Loucy (cell line): Measurements from ENCODE around the gene P2RY10.

ENCODE experiments used
- H2AFZ ChIP-seq: fragments of 200-600 bp; sonication (generic); 2 replicates; pipeline ENCODE4 v1.6.0; 2016; ENCODE audit warnings: antibody characterized with exemption, mild to moderate bottlenecking, low read length, moderate library complexity
- H3F3A ChIP-seq: fragments of 200-600 bp; 2 replicates; pipeline ENCODE4 v1.6.0; 2016; ENCODE audit warnings: antibody characterized with exemption, low read depth, mild to moderate bottlenecking
- H3K27me3 ChIP-seq: fragments of 200-600 bp; sonication (generic); 2 replicates; pipeline ENCODE4 v1.6.1; 2014; ENCODE audit warnings: low read length, mild to moderate bottlenecking; ENCODE audit not compliant: insufficient read depth, poor library complexity, severe bottlenecking
- H3K36me3 ChIP-seq: fragments of 200-600 bp; sonication (generic); 2 replicates; pipeline ENCODE4 v1.6.1; 2016; ENCODE audit warnings: low read length; ENCODE audit not compliant: insufficient read depth
- H3K4me1 ChIP-seq: fragments of 200-600 bp; sonication (generic); 2 replicates; pipeline ENCODE4 v1.5.1; 2014; ENCODE audit warnings: low read length, mild to moderate bottlenecking; ENCODE audit not compliant: insufficient read depth, poor library complexity, severe bottlenecking
- H3K4me2 ChIP-seq: fragments of 200-600 bp; sonication (generic); 2 replicates; pipeline ENCODE4 v1.6.0; 2014; ENCODE audit warnings: antibody characterized with exemption, low read length, low read depth, mild to moderate bottlenecking; ENCODE audit not compliant: poor library complexity, severe bottlenecking
- H3K4me3 ChIP-seq: fragments of 200-600 bp; sonication (generic); 2 replicates; pipeline ENCODE4 v1.5.1; 2014; ENCODE audit warnings: low read length, mild to moderate bottlenecking, mixed read lengths; ENCODE audit not compliant: poor library complexity, severe bottlenecking
- H3K79me2 ChIP-seq: fragments of 200-600 bp; sonication (generic); 2 replicates; pipeline ENCODE4 v1.6.1; 2014; ENCODE audit warnings: low read length; ENCODE audit not compliant: insufficient read depth
- H3K9ac ChIP-seq: fragments of 200-600 bp; sonication (generic); 2 replicates; pipeline ENCODE4 v1.6.0; 2014; ENCODE audit warnings: mild to moderate bottlenecking, low read depth, low read length, moderate library complexity; ENCODE audit not compliant: poor library complexity, severe bottlenecking
- H3K9me2 ChIP-seq: fragments of 200-600 bp; sonication (generic); replicated peaks from 2 replicates; pipeline ENCODE4 v1.6.1; 2016; ENCODE audit warnings: low read depth, low read length, mixed read lengths
- H3K9me3 ChIP-seq: fragments of 200-600 bp; sonication (generic); 2 replicates; pipeline ENCODE4 v1.6.1; 2014; ENCODE audit warnings: mild to moderate bottlenecking, antibody characterized with exemption, low read length, low read depth; ENCODE audit not compliant: insufficient read depth
- H4K20me1 ChIP-seq: fragments of 200-600 bp; sonication (generic); 2 replicates; pipeline ENCODE4 v1.6.0; 2014; ENCODE audit warnings: antibody characterized with exemption, low read length, mild to moderate bottlenecking; ENCODE audit not compliant: insufficient read depth, poor library complexity, severe bottlenecking
- CTCF ChIP-seq: fragments of 200-600 bp; sonication (generic); conservative IDR thresholded peaks from 2 replicates; pipeline ENCODE4 v1.5.1; 2014; ENCODE audit warnings: mild to moderate bottlenecking, antibody characterized with exemption, low read length
- EZH2phosphoT487 ChIP-seq: fragments of 200-600 bp; IDR thresholded peaks from 2 replicates; pipeline ENCODE4 v1.6.1; 2018; ENCODE audit warnings: antibody characterized with exemption, mild to moderate bottlenecking, moderate library complexity, borderline replicate concordance

The P2RY10 gene

GRCh38 chrX:78946178-78946931 lies 1.2 kb downstream of the P2RY10 start:
- no peaks in the 10 kb centered on the region for H3K27me3 ChIP-seq
- H3K4me3 ChIP-seq: peak overlapping the region; percentile 64
- 0 out of 2 replicates have a peak, but pooled peaks cover 2% of the 10 kb centered on the region for H3K9me3 ChIP-seq
- H3K9ac ChIP-seq: peak overlapping the region; percentile 60
- H4K20me1 ChIP-seq: no peaks in the 10 kb centered on the region
- H3K36me3 ChIP-seq: no peaks in the 10 kb centered on the region
- no peaks in the 10 kb centered on the region for H3K9me2 ChIP-seq
- H3K4me2 ChIP-seq: peak overlapping the region; percentile 76
- H3K4me1 ChIP-seq: peaks cover 50% of the 10 kb centered on the region
- peaks cover 35% of the 10 kb centered on the region for H3K79me2 ChIP-seq
- no peak overlapping the region for H2AFZ ChIP-seq
- no peaks in the 10 kb centered on the region for H3F3A ChIP-seq
- TF ChIP-seq CTCF (no peak), EZH2phosphoT487 (no peak)

- Histone ChIP-seq H3K4me2 (peak overlapping the region; percentile 76), H4K20me1 (no peaks in the 10 kb centered on the region), H3K9ac (peak overlapping the region; percentile 15), H3F3A (no peaks in the 10 kb centered on the region), H3K27me3 (no peaks in the 10 kb centered on the region), H3K79me2 (peaks cover 35% of the 10 kb centered on the region), H3K4me1 (peaks cover 43% of the 10 kb centered on the region), H3K9me3 (no peaks in the 10 kb centered on the region), H3K4me3 (no peak overlapping the region), H2AFZ (0 out of 2 replicates have a peak overlapping the region, but pooled peaks have one; percentile 8), H3K9me2 (no peaks in the 10 kb centered on the region), H3K36me3 (no peaks in the 10 kb centered on the region)
- TF ChIP-seq EZH2phosphoT487 (no peak), CTCF (peak; percentile 36)
Measured at GRCh38 chrX:78950009-78950835, 5.0 kb downstream of the P2RY10 start.

GRCh38 chrX:78957049-78957767 lies 12.0 kb downstream of the P2RY10 start:
- Histone ChIP-seq H3K79me2 (no peaks in the 10 kb centered on the region), H2AFZ (no peak overlapping the region), H3K9me3 (no peaks in the 10 kb centered on the region; the same call in 1 of the 2 replicates), H3K9ac (peak overlapping the region; percentile 44), H3K4me3 (no peak overlapping the region), H3K36me3 (no peaks in the 10 kb centered on the region; the same call in 1 of the 2 replicates), H3K27me3 (no peaks in the 10 kb centered on the region), H3K9me2 (no peaks in the 10 kb centered on the region), H3K4me1 (peaks cover 19% of the 10 kb centered on the region), H3F3A (no peaks in the 10 kb centered on the region), H3K4me2 (peak overlapping the region; percentile 31), H4K20me1 (no peaks in the 10 kb centered on the region)
- TF ChIP-seq CTCF (no peak), EZH2phosphoT487 (no peak)
